Endothelial cell of umbilical vein (primary cell): Measurements from ENCODE around the gene PLCB4. TPM values are rescaled to one million over a fixed set of nuclear protein-coding genes. Genes with fewer than 3 reads are reported as not detected.

Source experiments
- BruUV-seq: library from RNA; stranded (reverse); fragments of 400-500 nt; replicated peaks from 2 replicates; lab custom pipeline; 2021; lab: Mats Ljungman, UMichigan
- CTCF ChIA-PET: fragments of 300-600, 350-600 bp; sonication (Branson Sonifier 250); formaldehyde crosslinking; loops from one replicate; lab custom pipeline; 2021; ENCODE audit warnings: antibody characterized with exemption, inconsistent platforms; lab: Charles Lee
- POLR2A ChIA-PET: fragments of 300-600, 350-600 bp; sonication (Branson Sonifier 250); formaldehyde crosslinking; loops from one replicate; lab custom pipeline; 2021; ENCODE audit warnings: antibody characterized with exemption, inconsistent platforms; lab: Charles Lee
- DNase-seq: peaks from one replicate; pipeline ENCODE4 v3.0.0-alpha.2; 2011; ENCODE audit warnings: low read depth, low spot score
- FAIRE-seq: peaks from 2 replicates; lab custom pipeline; 2011; peaks lifted over from hg19 to GRCh38; lab: Jason Lieb, UNC
- H2AFZ ChIP-seq: 2 replicates; pipeline ENCODE4 v1.6.0; 2012; ENCODE audit warnings: low read depth, low read length, control low read depth, inconsistent platforms
- H3K27ac ChIP-seq: 2 replicates; pipeline ENCODE4 v1.5.1; 2011; ENCODE audit warnings: low read depth, mild to moderate bottlenecking, control low read depth, low read length, moderate library complexity; ENCODE audit not compliant: insufficient read depth
- H3K27me3 ChIP-seq, 2 experiments: 2 replicates each; pipeline versions ENCODE4 v1.6.0 to v1.6.1; 2011; ENCODE audit warnings: low read length in 2 of 2, mixed read lengths in 1 of 2; ENCODE audit not compliant: control insufficient read depth in 2 of 2, insufficient read depth in 2 of 2
- H3K36me3 ChIP-seq, 2 experiments: 2 replicates in 1 of 2; 3 replicates in 1 of 2; pipeline ENCODE4 v1.5.1; 2011; ENCODE audit warnings: low read length in 2 of 2, mild to moderate bottlenecking in 1 of 2, moderate library complexity in 1 of 2; ENCODE audit not compliant: control insufficient read depth in 2 of 2, insufficient read depth in 2 of 2; ENCODE audit errors: extremely low read depth in 1 of 2
- H3K4me1 ChIP-seq: 3 replicates; pipeline ENCODE4 v1.5.1; 2011; ENCODE audit warnings: mild to moderate bottlenecking, low read length; ENCODE audit not compliant: control insufficient read depth, insufficient read depth; ENCODE audit errors: extremely low read depth
- H3K4me2 ChIP-seq: 2 replicates; pipeline ENCODE4 v1.6.1; 2011; ENCODE audit warnings: low read length, control low read depth, mixed read lengths; ENCODE audit not compliant: insufficient read depth
- H3K4me3 ChIP-seq, 3 experiments: fragments of 200-600 bp in 1 of 3; sonication (generic), shearing (Covaris generic) in 1 of 3; replicated peaks in 1 of 3; 2 replicates each; pipeline ENCODE4 v1.5.1; 2011 to 2016; ENCODE audit warnings: control low read depth in 3 of 3, low read length in 3 of 3, mild to moderate bottlenecking in 2 of 3, inconsistent platforms in 1 of 3, low read depth in 1 of 3, moderate library complexity in 1 of 3; ENCODE audit not compliant: insufficient read depth in 1 of 3
- H3K79me2 ChIP-seq: 2 replicates; pipeline ENCODE4 v1.6.0; 2012; ENCODE audit warnings: low read length, inconsistent platforms; ENCODE audit not compliant: control insufficient read depth, insufficient read depth
- H3K9ac ChIP-seq: replicated peaks from 2 replicates; pipeline ENCODE3; 2011; ENCODE audit warnings: low read length, control low read depth; ENCODE audit not compliant: insufficient read depth; ENCODE audit errors: extremely low read depth
- H3K9me1 ChIP-seq: replicated peaks from 3 replicates; pipeline ENCODE4 v1.6.0; 2011; ENCODE audit warnings: mild to moderate bottlenecking, low read length; ENCODE audit not compliant: control insufficient read depth, insufficient read depth; ENCODE audit errors: extremely low read depth
- H3K9me3 ChIP-seq: replicated peaks from 2 replicates; pipeline ENCODE4 v1.5.1; 2012; ENCODE audit warnings: low read length, inconsistent platforms; ENCODE audit not compliant: control insufficient read depth, insufficient read depth
- H4K20me1 ChIP-seq: replicated peaks from 2 replicates; pipeline ENCODE3; 2011; ENCODE audit warnings: mild to moderate bottlenecking, low read length; ENCODE audit not compliant: control insufficient read depth, insufficient read depth; ENCODE audit errors: extremely low read depth
- EZH2 ChIP-seq: IDR thresholded peaks from 2 replicates; pipeline ENCODE4 v1.6.1; 2012; ENCODE audit warnings: borderline replicate concordance, low read depth, mild to moderate bottlenecking, moderate library complexity, low read length, inconsistent platforms; ENCODE audit not compliant: severe bottlenecking
- FOS ChIP-seq: IDR thresholded peaks from 2 replicates; pipeline ENCODE4 v1.6.1; 2011; ENCODE audit warnings: mild to moderate bottlenecking, low read length, moderate library complexity, borderline replicate concordance; ENCODE audit not compliant: insufficient read depth
- GATA2 ChIP-seq: IDR thresholded peaks from 2 replicates; pipeline ENCODE4 v1.7.0; 2011; ENCODE audit warnings: low read depth, mild to moderate bottlenecking, moderate library complexity, mixed read lengths, low read length; ENCODE audit not compliant: insufficient read length, insufficient read depth
- JUN ChIP-seq: IDR thresholded peaks from 2 replicates; pipeline ENCODE4 v1.6.1; 2011; ENCODE audit warnings: borderline replicate concordance, low read depth; ENCODE audit not compliant: insufficient read length, insufficient read depth
- MYC ChIP-seq: IDR thresholded peaks from one replicate; pipeline ENCODE4 v1.6.1; 2011; ENCODE audit warnings: mild to moderate bottlenecking, low read depth, low read length
- POLR2A ChIP-seq: IDR thresholded peaks from 2 replicates; pipeline ENCODE4 v1.6.1; 2012; ENCODE audit warnings: low read depth, mild to moderate bottlenecking, control low read depth, low read length
- dilution Hi-C: fragments of 300-500 bp; cut with MboI; formaldehyde crosslinking; loops from one replicate; pipeline ENCODE4 v1.15.0; 2019; ENCODE audit warnings: low sequenced_read_pairs; ENCODE audit not compliant: extremely low pct_ligation_motif_present
- intact Hi-C: fragments of 100-400 bp; cut with micrococcal nuclease; formaldehyde crosslinking; loops from one replicate; pipeline ENCODE4 v1.10.0; 2022
- polyA plus RNA-seq, 4 experiments: library from polyadenylated mRNA; depleted of rRNA in 3 of 4; stranded (reverse) in 3 of 4; unstranded in 1 of 4; fragments of >200 nt; gene quantifications; 2 replicates each; pipeline versions ENCODE4 v1.2.1 to v1.2.3, GENCODE V29; 2011 to 2012; ENCODE audit warnings: missing spikeins in 1 of 4
- total RNA-seq: library from RNA; stranded (reverse); gene quantifications from 2 replicates; pipeline ENCODE4 v1.2.3, GENCODE V29; 2021
- TF ChIP-seq, protein P1 (sequence below), 2 donors: IDR thresholded peaks; 1 replicate in 1 of 2; 2 replicates in 1 of 2; pipeline ENCODE4 v1.5.1; 2011; ENCODE audit warnings: low read length in 2 of 2, mild to moderate bottlenecking in 2 of 2, moderate library complexity in 2 of 2, control low read depth in 1 of 2, inconsistent platforms in 1 of 2, low read depth in 1 of 2; ENCODE audit not compliant: insufficient read depth in 1 of 2; ENCODE audit errors: extremely low read depth in 1 of 2
- TF ChIP-seq, protein P2 (sequence below): IDR thresholded peaks from 2 replicates; pipeline ENCODE4 v1.6.1; 2011; ENCODE audit not compliant: insufficient read depth, insufficient read length

Gene PLCB4
- total and polyA plus RNA-seq, 2 donors (not counting 3 experiments of a cell fraction or from before 2014, with no cell fraction given) = 0.37 to 1.7 TPM

DNA sequence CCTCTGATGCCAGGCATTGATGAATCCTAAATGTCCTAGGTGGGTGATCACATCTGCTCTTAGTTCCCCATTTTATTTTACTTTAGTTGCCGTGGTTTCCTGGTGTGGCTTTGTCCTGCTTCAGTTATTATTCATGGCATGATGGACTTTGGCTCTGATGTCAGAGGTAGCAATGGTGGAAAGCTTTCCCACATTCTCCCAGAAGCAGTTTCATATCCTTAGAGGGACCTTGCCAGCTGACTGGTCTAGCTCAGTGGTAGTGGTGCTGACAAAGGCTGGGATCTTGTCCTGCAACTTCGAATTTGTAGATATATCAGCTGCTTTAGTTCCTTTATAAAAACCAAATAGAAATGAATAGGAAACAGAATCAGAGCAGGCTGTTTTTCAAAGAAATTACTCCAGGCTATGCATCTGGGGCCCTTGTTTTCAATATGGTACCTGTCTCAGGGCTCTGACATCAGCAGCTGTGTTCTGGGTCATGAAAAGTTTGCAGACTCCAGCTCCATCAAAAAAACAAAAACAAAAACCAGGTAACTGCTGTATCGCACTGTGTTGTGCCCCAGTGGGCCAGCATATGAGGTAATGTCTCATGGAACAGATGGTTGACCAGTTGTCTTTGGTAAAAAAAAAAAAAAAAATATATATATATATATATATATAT lies 133.7 kb downstream of the PLCB4 start:
- no peaks in the 10 kb centered on the region for H3K79me2 ChIP-seq
- intact Hi-C loops (no loop called here), dilution Hi-C loops (no loop called here)
- peaks cover 4% of the 10 kb centered on the region for H3K4me1 ChIP-seq
- no peak for FAIRE-seq
- CTCF ChIA-PET = interaction anchor here (0.9 to 1.5 kb wide), 2 partner anchors 42 to 61 kb away, joined by 3 read pairs; no protein-coding TSS in a partner anchor
- no peak overlapping the region for H3K27ac ChIP-seq
- H3K27me3 ChIP-seq = no peaks in the 10 kb centered on the region
- no peaks in the 10 kb centered on the region for H3K9me1 ChIP-seq
- H2AFZ ChIP-seq = no peak overlapping the region
- no peak for DNase-seq
- H3K36me3 ChIP-seq = no peaks in the 10 kb centered on the region
- H3K9me3 ChIP-seq = no peaks in the 10 kb centered on the region
- no peaks in the 10 kb centered on the region for H4K20me1 ChIP-seq
- H3K4me2 ChIP-seq = no peak overlapping the region
- no TSS peak for BruUV-seq
- POLR2A ChIA-PET = no interaction called here
- no peak overlapping the region for H3K4me3 ChIP-seq
- H3K9ac ChIP-seq = no peak overlapping the region
- TF ChIP-seq JUN (no peak), FOS (no peak), EZH2 (no peak), MYC (no peak), POLR2A (no peak), GATA2 (no peak)
- TF ChIP-seq, protein P1, sequence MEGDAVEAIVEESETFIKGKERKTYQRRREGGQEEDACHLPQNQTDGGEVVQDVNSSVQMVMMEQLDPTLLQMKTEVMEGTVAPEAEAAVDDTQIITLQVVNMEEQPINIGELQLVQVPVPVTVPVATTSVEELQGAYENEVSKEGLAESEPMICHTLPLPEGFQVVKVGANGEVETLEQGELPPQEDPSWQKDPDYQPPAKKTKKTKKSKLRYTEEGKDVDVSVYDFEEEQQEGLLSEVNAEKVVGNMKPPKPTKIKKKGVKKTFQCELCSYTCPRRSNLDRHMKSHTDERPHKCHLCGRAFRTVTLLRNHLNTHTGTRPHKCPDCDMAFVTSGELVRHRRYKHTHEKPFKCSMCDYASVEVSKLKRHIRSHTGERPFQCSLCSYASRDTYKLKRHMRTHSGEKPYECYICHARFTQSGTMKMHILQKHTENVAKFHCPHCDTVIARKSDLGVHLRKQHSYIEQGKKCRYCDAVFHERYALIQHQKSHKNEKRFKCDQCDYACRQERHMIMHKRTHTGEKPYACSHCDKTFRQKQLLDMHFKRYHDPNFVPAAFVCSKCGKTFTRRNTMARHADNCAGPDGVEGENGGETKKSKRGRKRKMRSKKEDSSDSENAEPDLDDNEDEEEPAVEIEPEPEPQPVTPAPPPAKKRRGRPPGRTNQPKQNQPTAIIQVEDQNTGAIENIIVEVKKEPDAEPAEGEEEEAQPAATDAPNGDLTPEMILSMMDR (IDR thresholded peaks at IDR 0.05; ENCODE audit: extremely low read depth in 1 of 2, insufficient read depth in 1 of 2, low read depth in 1 of 2, low read length in 2 of 2) = no peak
- TF ChIP-seq, protein P2, sequence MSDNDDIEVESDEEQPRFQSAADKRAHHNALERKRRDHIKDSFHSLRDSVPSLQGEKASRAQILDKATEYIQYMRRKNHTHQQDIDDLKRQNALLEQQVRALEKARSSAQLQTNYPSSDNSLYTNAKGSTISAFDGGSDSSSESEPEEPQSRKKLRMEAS = no peak
